OCI-LY1 (cell line): ENCODE data around the gene C19orf67.

ENCODE experiments used
- H2AFZ ChIP-seq: fragments of 200-600 bp; sonication (generic), shearing (Covaris generic); 2 replicates; pipeline ENCODE4 v1.6.0; 2014; ENCODE audit warnings: antibody characterized with exemption, mild to moderate bottlenecking, low read length
- H3F3A ChIP-seq: fragments of 200-600 bp; sonication (generic), shearing (Covaris generic); 2 replicates; pipeline ENCODE4 v1.6.0; 2014; ENCODE audit warnings: mild to moderate bottlenecking, antibody characterized with exemption, low read length, moderate library complexity; ENCODE audit not compliant: insufficient read depth
- H3K27ac ChIP-seq: fragments of 200-600 bp; sonication (generic); 2 replicates; pipeline ENCODE4 v1.5.1; 2014; ENCODE audit warnings: low read length, mixed run types, mild to moderate bottlenecking, low read depth; ENCODE audit not compliant: poor library complexity, severe bottlenecking
- H3K27me3 ChIP-seq: fragments of 200-600 bp; sonication (generic); 2 replicates; pipeline ENCODE4 v1.6.0; 2014; ENCODE audit warnings: antibody characterized with exemption, mild to moderate bottlenecking, low read length, moderate library complexity; ENCODE audit not compliant: insufficient read depth
- H3K36me3 ChIP-seq: fragments of 200-600 bp; sonication (generic); 2 replicates; pipeline ENCODE4 v1.6.1; 2014; ENCODE audit warnings: mild to moderate bottlenecking, antibody characterized with exemption, low read length, moderate library complexity, mixed read lengths; ENCODE audit not compliant: insufficient read depth
- H3K4me1 ChIP-seq: fragments of 200-600 bp; sonication (generic); 2 replicates; pipeline ENCODE4 v1.5.1; 2014; ENCODE audit warnings: mild to moderate bottlenecking, low read length, moderate library complexity; ENCODE audit not compliant: insufficient read depth, severe bottlenecking
- H3K4me2 ChIP-seq: fragments of 200-600 bp; sonication (generic), shearing (Covaris generic); 2 replicates; pipeline ENCODE4 v1.6.1; 2014; ENCODE audit warnings: low read length
- H3K4me3 ChIP-seq: fragments of 200-600 bp; sonication (generic); 2 replicates; pipeline ENCODE4 v1.5.1; 2014; ENCODE audit warnings: low read length, low read depth, mild to moderate bottlenecking, mixed read lengths; ENCODE audit not compliant: poor library complexity, severe bottlenecking
- H3K79me2 ChIP-seq: fragments of 200-600 bp; shearing (Covaris generic); 2 replicates; pipeline ENCODE4 v1.6.1; 2016; ENCODE audit warnings: mixed run types, low read length, mixed read lengths; ENCODE audit not compliant: insufficient read depth
- H3K9ac ChIP-seq: fragments of 200-600 bp; sonication (generic), shearing (Covaris generic); 2 replicates; pipeline ENCODE4 v1.6.1; 2014; ENCODE audit warnings: mild to moderate bottlenecking, low read length, mixed read lengths
- H3K9me2 ChIP-seq: fragments of 200-600 bp; sonication (generic), shearing (Covaris generic); 2 replicates; pipeline ENCODE4 v1.6.1; 2014; ENCODE audit warnings: low read depth, mild to moderate bottlenecking, low read length, mixed read lengths
- H3K9me3 ChIP-seq: fragments of 200-600 bp; shearing (Covaris generic); 2 replicates; pipeline ENCODE4 v1.6.1; 2014; ENCODE audit warnings: low read length, mixed read lengths
- H4K20me1 ChIP-seq: fragments of 200-600 bp; sonication (generic), shearing (Covaris generic); 2 replicates; pipeline ENCODE4 v1.6.0; 2016; ENCODE audit warnings: mild to moderate bottlenecking, low read length; ENCODE audit not compliant: insufficient read depth
- EZH2 ChIP-seq: fragments of 200-600 bp; sonication (generic), shearing (Covaris generic); IDR thresholded peaks from 2 replicates; pipeline ENCODE4 v1.8.0; 2017; ENCODE audit warnings: borderline replicate concordance, mixed run types, mild to moderate bottlenecking, antibody characterized with exemption, low read length, moderate library complexity, mixed read lengths
- TF ChIP-seq, protein P1 (sequence below): fragments of 200-600 bp; sonication (generic), shearing (Covaris generic); IDR thresholded peaks from 2 replicates; pipeline ENCODE4 v1.5.1; 2017; ENCODE audit warnings: mild to moderate bottlenecking, antibody characterized with exemption, low read length, moderate library complexity, mixed read lengths

C19orf67 gene

DNA sequence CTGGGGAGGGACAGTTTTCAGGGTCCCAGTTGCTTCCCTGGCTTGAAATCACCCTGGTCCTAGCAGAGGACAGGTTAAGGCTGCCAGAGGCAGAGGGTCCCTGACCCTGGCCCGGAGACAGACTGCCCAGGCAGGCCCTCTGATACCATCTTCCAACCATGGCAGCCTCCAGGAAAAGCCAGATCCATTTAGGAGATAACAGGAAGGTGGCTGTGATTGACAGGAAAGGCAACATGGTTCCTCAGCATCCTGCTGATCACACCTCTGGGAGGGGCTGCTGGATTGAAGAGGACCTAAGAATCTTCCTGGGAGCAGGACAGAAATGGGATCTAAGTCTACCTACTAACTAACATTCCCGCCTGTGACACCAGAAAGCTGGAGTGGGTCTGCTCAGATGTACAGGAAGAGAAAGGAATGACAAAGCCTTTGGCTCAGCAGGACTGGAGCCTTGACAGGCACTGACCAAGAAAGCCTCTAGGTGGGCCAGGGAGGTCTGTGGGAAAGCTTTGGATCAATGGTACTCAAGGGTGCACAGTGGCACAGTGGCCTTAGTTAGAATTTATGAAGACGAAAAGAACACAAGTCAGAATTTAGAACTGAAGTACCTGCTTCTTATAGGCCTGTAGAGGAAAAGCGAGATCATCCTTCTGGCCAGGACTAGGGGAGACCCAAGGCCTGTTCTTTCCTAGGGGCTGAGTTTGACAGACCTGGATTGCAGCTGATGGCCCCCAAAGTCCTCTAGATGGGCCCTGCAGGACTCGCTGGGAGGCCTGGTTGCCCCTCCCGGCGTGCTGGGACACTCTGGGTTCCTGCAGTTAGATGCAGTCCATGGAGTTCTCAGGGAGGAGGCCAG, 34.3 kb upstream of the C19orf67 start:
- no peak overlapping the region for H3K4me2 ChIP-seq

DNA sequence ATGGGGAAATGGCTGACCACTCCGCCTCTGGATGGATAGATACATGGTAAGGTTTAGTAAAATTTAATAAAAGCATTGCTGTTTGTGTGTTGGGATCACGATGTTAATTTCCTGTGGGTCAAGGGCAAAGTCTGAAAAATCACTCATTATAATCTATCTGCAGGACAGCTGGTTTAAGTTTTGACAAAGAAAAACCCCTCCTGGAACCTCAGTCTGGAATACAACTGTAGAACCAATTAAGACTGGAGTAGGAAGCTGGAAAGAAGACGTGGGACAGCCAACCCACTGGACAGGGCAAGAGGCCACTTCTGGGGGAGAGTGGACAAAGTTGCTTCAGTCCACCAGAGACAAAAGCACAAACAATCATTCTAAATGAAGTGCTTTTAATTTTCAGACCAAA, 33.6 kb upstream of the C19orf67 start:
- peak overlapping the region; percentile 69 for H3K4me3 ChIP-seq

More for the DNA sequence above, 34.3 kb upstream of the C19orf67 start:
- Histone ChIP-seq H3K9me3 (no peaks in the 10 kb centered on the region), H2AFZ (no peak overlapping the region), H3K9ac (no peak overlapping the region), H3K27ac (peak overlapping the region; percentile 63), H3K36me3 (peaks cover 16% of the 10 kb centered on the region), H3K79me2 (no peaks in the 10 kb centered on the region), H3K27me3 (no peaks in the 10 kb centered on the region), H4K20me1 (no peaks in the 10 kb centered on the region), H3F3A (0 out of 2 replicates have a peak, but pooled peaks cover 4% of the 10 kb centered on the region), H3K4me3 (no peak overlapping the region), H3K9me2 (no peaks in the 10 kb centered on the region), H3K4me1 (peaks cover 31% of the 10 kb centered on the region)
- TF ChIP-seq, protein P1, sequence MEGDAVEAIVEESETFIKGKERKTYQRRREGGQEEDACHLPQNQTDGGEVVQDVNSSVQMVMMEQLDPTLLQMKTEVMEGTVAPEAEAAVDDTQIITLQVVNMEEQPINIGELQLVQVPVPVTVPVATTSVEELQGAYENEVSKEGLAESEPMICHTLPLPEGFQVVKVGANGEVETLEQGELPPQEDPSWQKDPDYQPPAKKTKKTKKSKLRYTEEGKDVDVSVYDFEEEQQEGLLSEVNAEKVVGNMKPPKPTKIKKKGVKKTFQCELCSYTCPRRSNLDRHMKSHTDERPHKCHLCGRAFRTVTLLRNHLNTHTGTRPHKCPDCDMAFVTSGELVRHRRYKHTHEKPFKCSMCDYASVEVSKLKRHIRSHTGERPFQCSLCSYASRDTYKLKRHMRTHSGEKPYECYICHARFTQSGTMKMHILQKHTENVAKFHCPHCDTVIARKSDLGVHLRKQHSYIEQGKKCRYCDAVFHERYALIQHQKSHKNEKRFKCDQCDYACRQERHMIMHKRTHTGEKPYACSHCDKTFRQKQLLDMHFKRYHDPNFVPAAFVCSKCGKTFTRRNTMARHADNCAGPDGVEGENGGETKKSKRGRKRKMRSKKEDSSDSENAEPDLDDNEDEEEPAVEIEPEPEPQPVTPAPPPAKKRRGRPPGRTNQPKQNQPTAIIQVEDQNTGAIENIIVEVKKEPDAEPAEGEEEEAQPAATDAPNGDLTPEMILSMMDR = no peak
- no peak for TF ChIP-seq EZH2

DNA sequence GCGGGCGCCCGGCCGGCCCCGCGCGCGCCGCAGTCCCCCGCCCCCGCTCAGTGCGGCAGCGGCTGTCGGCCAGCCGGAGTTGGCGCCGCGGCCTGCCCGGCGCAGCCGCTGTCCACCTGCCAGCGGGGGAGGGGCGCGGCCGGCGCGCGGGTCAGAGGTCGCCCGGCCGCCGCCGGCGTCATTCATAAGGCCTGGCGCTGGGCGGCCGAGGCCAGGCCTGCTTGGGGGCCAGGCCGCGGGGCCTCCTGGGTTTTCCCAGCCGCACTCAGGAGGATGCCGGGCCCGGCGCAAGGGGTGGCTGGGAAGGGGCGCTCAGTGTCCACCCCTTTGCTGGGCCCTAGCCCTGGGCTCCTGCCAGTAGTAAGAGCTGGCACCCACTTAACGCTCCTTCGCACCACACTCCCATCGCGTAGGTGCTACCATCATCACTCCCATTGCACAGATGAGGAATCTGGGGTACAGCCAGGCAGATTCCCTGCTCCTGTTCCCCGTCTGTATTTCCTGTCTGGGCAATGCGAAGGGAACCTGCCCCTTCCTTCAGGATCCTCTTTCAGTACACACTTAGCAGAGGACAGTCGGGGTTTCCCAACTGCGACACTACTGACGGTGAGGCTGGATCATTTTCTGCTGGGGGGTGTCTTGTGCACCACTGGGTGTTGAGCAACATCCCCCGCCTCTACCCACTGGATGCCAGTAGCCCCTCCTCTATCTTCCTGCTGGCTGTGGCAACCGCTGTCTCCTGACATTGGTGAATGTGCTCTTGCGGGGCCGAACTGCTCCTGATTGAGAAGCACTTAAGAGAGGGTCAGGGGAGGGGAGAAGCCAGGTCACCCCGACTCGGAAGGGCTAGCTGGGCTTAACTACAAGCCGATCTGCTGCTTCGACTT, 32.8 kb upstream of the C19orf67 start:
- peaks cover 41% of the 10 kb centered on the region for H3K4me1 ChIP-seq
- H2AFZ ChIP-seq = no peak overlapping the region
- H3K4me3 ChIP-seq = peak overlapping the region; percentile 69
- no peaks in the 10 kb centered on the region for H3K79me2 ChIP-seq
- H4K20me1 ChIP-seq = no peaks in the 10 kb centered on the region
- H3F3A ChIP-seq = 0 out of 2 replicates have a peak, but pooled peaks cover 4% of the 10 kb centered on the region
- no peaks in the 10 kb centered on the region for H3K9me2 ChIP-seq
- peak overlapping the region; percentile 92 for H3K4me2 ChIP-seq
- peak overlapping the region; percentile 63 for H3K27ac ChIP-seq
- TF ChIP-seq, protein P1 = no peak
- no peak for TF ChIP-seq EZH2
- peak overlapping the region; percentile 75 for H3K9ac ChIP-seq
- peaks cover 6% of the 10 kb centered on the region; the same call in 1 of the 2 replicates for H3K36me3 ChIP-seq
- no peaks in the 10 kb centered on the region for H3K9me3 ChIP-seq
- H3K27me3 ChIP-seq = no peaks in the 10 kb centered on the region

More for the DNA sequence above, 33.6 kb upstream of the C19orf67 start:
- Histone ChIP-seq H3K9me3 (no peaks in the 10 kb centered on the region), H4K20me1 (no peaks in the 10 kb centered on the region), H3K27me3 (no peaks in the 10 kb centered on the region), H3F3A (0 out of 2 replicates have a peak, but pooled peaks cover 4% of the 10 kb centered on the region), H3K9ac (peak overlapping the region; percentile 75; the same call in 1 of the 2 replicates), H3K79me2 (no peaks in the 10 kb centered on the region), H3K4me1 (peaks cover 36% of the 10 kb centered on the region), H2AFZ (no peak overlapping the region), H3K36me3 (peaks cover 9% of the 10 kb centered on the region), H3K27ac (peak overlapping the region; percentile 63), H3K4me2 (peak overlapping the region; percentile 92; the same call in 1 of the 2 replicates), H3K9me2 (no peaks in the 10 kb centered on the region)
- TF ChIP-seq, protein P1 = no peak
